ENCODE results near the gene GSTA4.

GSTA4 gene, protein sequence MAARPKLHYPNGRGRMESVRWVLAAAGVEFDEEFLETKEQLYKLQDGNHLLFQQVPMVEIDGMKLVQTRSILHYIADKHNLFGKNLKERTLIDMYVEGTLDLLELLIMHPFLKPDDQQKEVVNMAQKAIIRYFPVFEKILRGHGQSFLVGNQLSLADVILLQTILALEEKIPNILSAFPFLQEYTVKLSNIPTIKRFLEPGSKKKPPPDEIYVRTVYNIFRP

DNA sequence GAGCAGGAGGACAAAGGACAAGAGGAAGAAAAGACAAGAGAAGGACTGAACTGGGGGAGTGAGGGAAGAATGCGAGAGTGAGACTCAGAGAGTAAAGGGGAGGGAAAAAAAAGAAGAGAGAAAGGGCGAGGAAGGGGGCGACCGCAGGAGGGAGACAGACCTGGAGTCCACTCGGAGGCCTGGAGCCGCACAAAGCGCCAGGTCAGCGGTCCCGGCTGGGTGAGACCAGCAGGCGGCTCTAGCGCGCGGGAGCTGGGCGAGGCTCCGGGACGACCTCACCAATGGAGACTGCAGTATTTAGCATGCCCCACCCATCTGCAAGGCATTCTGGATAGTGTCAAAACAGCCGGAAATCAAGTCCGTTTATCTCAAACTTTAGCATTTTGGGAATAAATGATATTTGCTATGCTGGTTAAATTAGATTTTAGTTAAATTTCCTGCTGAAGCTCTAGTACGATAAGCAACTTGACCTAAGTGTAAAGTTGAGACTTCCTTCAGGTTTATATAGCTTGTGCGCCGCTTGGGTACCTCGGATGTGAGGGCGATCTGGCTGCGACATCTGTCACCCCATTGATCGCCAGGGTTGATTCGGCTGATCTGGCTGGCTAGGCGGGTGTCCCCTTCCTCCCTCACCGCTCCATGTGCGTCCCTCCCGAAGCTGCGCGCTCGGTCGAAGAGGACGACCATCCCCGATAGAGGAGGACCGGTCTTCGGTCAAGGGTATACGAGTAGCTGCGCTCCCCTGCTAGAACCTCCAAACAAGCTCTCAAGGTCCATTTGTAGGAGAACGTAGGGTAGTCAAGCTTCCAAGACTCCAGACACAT lies at the start of gene GSTA4:
TSS of gene GSTA4 (minus strand) at position 196 of the 824 bp plus-strand sequence. CDS start 1,041 bp downstream, outside the sequence.
- peak; percentile 96 for FAIRE-seq

DNA sequence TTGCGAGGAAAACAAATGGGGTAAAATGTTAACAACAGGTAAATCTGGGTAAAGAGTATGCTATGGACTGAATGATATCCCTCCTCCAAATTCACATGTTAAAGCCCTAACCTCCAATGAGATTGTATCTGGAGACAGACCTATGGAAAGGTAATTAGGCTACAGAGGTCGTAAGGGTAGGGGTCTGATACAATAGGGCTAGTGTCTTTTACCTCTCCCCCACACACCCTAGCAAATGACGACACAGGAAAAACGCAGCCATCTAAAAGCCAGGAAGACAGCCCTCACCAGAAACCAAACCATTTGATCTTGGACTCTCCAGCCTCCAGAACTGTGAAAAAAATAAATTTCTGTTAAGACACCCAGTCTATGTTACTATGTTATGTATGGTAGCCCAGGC lies 49.5 kb upstream of the GSTA4 start:
- no peak for FAIRE-seq

DNA sequence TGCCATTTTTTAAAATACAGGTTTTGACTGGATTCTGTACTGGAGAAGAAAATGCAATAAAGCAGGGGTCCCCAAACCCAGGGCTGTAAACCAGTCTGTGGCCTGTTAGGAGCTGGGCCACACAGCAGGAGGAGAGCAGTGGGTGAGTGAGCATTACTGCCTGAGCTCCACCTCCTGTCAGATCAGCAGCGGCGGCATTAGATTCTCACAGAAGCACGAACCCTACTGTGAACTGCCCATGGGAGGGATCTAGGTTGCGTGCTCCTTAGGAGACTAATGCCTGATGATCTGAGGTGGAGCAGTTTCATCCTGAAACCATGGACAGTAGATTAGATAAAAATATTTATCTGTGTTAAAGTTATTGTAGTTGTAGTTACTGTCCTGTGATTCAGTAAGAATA lies 49.0 kb upstream of the GSTA4 start:
- FAIRE-seq = no peak

- FAIRE-seq = peak; percentile 66
These were observed 48.5 kb upstream of the GSTA4 start for GRCh38 chr6:53043581-53043980.

DNA sequence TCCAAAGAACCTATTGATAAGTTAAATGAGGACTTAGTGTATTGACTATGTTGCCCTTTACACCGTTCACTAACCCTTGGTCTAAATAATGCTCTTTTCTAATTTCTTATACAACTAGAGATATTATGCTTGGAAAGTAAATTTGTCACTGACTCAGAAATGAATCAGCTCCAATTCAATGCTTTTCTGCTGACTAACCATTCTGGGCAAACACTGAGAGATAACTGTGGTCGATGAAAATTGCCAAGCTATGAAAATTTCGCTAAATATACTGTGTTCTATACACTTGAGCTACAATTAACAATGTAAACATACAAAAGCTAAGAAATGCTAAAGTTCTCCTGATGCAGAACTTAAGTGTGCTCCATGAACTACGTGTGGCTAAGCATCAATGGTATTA lies 47.0 kb upstream of the GSTA4 start:
- no peak for FAIRE-seq

- no peak for FAIRE-seq
These were observed 46.3 kb upstream of the GSTA4 start for GRCh38 chr6:53041356-53041755.

DNA sequence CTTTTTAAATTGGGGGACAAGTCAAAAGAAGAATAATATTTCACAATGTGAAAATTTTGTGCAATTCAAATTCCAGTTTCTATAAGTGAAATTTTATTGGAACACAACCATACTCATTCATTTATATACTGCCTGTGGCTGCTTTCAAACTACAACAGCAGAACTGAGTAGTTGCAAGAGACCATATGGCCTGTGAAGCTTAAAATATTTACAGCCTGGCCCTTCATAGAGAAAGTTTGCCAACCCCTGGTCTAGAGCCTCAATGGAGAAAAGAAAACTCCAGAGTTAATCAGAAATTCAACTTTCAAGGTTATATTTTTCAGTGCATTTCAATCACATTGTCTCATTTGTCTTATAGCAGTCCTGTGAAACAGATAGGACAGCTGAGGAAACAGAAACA lies 43.5 kb upstream of the GSTA4 start:
- no peak for FAIRE-seq

GRCh38 chr6:53038141-53038540 lies 43.1 kb upstream of the GSTA4 start:
- FAIRE-seq = no peak

- no peak for FAIRE-seq
These were observed 40.6 kb upstream of the GSTA4 start for GRCh38 chr6:53035549-53036213.

GRCh38 chr6:53033764-53034163 lies 38.7 kb upstream of the GSTA4 start:
- FAIRE-seq = no peak

DNA sequence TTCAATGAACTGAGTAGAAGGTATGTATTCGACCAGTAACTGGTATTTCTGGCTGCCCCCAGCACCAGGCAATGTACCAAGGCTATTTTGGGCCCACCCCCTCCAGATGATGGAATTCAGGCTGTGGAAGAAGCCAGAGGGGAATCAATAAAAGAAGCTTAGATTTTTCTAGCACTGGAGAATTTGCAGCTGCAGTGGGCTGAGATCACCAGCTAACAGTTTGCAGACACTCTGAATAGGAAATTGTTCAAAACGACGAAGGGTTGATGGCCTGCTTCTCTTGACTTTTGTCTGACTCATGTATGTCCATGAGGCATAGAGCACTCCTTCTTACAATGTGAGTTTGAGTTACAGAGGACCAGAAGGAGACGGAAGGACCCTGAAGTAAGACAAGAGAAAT lies 37.8 kb upstream of the GSTA4 start:
- FAIRE-seq = no peak

DNA sequence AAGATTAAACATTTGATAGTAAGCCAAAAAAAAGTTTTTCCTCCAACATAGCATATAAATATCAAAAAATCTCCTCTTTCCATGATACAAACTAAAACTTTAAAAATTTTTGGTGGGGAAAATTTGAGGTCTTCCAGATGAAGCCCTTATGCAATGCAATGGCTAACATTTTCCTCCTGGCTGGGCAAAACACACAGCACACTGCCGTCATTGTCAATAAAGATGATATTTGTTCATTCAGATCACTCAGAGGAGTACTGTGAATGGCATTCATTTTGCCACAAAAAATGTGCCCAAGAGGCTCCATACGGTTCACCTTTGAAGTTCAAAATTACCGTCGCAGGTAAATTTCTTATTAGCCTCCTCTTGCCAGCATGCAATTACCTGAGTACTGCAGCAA lies 36.2 kb upstream of the GSTA4 start:
- no peak for FAIRE-seq

- no peak for FAIRE-seq
These were observed 34.7 kb upstream of the GSTA4 start for GRCh38 chr6:53029761-53030160.

DNA sequence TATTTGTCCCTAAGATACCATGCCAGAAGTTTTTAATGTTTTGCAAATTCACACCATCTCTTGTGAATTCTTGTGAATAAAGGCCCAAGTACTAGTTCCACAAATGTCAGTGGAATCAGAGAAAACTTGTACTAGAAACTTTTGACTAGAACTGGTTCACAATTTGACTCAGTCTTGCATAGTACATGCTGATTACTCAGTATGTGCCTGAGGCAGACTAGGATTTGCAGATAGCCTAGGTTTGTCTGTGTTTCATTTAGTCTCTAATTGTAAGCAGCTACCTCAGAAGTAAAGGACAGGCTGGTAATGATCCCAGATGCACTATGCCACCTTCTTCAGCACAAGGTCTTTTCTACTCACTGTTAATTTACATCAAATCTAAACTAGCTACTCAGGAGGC lies 34.2 kb upstream of the GSTA4 start:
- FAIRE-seq = no peak

DNA sequence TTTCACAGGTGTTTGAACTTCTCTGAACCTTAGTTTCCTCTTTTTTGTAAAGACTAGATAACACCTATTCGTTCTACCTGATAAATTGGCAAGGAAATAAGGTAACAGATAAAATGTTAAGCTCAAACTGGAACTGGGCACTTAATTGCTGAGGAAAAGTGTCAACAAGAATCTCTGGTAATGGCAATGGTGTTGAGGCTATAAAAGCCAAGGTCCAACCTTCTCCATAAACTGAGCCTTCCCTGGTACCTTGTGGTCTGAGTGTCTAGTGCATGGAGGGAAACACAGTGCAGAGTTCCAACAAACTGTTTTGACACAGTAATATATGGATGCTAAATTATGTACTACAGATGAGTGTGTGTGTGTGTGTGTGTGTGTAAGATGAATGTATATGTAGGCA lies 33.4 kb upstream of the GSTA4 start:
- FAIRE-seq = no peak

GRCh38 chr6:53027131-53027718 lies 32.1 kb upstream of the GSTA4 start:
- FAIRE-seq = no peak

DNA sequence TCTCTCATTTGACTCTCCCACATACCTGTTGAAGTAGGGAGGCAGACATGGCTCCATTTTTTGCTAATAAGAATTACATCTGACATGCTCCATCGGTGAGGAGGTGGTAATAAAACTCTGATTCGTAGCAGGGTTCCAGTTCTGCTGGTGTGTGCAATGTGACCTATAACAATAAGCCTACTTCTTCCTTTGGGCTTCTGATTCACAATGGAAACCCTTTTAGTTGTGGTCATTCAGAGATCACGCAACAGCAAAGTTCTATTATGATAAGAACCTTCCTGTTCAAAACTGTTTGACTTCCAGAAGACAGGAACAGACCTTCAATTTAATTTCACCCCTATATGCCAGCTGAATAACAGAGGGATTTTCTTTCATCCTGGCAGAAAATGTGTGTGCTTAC lies 31.4 kb upstream of the GSTA4 start:
- FAIRE-seq = no peak

DNA sequence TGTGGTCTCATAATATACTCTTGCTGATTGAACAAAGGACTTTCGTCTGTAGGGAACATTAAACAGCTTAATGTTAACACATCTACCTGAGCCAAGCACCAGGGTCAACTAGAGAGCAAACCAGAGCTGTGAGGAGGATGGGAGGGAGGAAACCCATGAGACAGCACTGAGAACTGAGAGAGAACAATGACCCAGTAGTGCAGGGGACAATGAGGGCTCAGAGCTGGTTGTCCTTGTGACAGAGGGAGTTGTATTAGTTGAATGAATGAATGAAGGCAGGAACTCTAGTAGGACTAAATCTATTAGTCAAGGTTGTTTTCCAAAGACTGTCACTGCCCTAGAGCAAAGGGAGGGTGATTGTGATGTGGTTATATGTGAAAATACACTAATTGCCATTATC lies 28.2 kb upstream of the GSTA4 start:
- no peak for FAIRE-seq

DNA sequence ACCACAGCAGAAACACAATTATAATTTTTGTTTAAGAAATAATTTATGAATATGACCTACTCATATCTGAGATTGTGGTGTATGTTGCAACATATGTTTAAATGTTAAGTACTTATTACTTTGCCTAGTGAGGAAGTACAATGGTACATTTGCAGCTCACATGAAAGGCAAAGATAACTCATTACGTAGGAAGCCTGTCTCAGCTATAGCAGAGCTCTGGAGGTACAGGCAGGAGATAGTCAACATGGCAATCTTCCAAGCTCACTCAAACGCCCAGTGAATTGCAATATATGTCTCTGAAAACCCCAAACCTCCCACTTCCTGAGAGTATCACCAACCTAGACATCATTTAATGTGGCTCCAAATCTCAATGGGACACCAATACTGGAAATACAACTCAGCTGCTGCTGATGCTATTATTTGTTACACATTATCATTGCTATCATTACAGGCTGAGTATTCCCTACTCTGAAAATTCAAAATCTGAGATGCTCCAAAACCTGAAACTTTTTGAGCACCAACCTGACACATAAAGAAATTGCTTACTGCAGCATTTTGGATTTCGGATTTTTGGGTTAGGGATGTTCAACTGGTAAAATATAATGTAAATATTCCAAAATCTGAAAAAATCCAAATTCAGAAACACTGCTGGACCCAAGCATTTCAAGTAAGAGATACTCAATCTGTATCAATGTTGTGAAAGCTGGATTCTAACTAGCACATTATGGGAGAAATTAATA lies 25.1 kb upstream of the GSTA4 start:
- FAIRE-seq = no peak

DNA sequence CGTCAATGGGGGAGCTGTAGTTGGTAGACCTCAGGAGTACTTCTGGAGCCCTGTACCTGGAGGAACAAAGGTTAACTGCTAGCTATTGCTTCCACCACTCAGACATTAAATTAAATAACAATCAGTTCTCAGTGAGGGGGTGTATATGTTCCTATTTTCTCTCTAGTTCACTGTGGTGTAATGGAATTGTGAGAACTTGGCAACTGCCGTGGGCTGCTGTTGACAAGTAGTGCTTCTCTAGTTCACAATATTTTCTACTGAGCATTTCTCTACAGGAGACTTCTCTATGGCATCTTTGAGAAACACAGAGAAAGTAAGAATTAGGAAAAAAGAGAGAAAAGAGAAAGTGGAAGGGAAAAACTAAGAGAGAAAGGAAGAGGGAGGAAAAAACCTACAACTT lies 23.4 kb upstream of the GSTA4 start:
- no peak for FAIRE-seq

- FAIRE-seq = no peak
These were observed 20.4 kb upstream of the GSTA4 start for GRCh38 chr6:53015486-53015885.

- no peak for FAIRE-seq
These were observed 19.7 kb upstream of the GSTA4 start for GRCh38 chr6:53014744-53015143.

GRCh38 chr6:53014063-53014462 lies 19.0 kb upstream of the GSTA4 start:
- no peak for FAIRE-seq

Measured in G401.6 (cell line).